Measurements from ENCODE around the gene TLX3.
"Not testable (repeated sequence)": the region's sequence is repeated elsewhere in the genome, so short reads cannot be mapped to it uniquely, and the experiment has no call there.

Gene TLX3

GRCh38 chr5:171308453-171309275 lies at the start of gene TLX3:
TLX3 (plus strand) TSS chr5:171309248; CDS start chr5:171309366, 118 bp downstream.
- DNase-seq, result no peak

- DNase-seq, result no peak
These were observed 47.7 kb upstream of the TLX3 start for GRCh38 chr5:171261361-171261760.

GRCh38 chr5:171261904-171262303 lies 47.1 kb upstream of the TLX3 start:
- no peak for DNase-seq

- DNase-seq, result no peak
These were observed 45.9 kb upstream of the TLX3 start for GRCh38 chr5:171263181-171263580.

DNA sequence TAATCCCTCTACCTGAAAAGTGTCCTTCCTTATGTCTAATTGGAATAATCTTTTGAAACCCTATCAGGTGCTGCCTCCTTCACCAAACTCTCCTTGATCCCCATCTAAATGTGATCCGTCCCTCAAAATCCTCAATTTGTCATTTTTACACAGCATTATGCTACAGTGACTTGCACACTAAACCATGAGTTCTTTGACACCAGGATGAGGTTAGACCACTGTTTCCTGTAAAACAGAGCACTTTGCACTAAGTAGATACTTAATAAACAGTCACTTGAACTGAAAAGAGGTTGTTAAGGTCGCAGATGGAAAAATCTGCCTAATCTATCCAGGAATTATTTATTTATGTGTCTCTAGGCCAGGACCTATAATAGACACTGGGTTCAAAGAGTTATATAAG lies 44.2 kb upstream of the TLX3 start:
- DNase-seq, result no peak

- DNase-seq, result no peak
These were observed 40.1 kb upstream of the TLX3 start for GRCh38 chr5:171268700-171269620.

DNA sequence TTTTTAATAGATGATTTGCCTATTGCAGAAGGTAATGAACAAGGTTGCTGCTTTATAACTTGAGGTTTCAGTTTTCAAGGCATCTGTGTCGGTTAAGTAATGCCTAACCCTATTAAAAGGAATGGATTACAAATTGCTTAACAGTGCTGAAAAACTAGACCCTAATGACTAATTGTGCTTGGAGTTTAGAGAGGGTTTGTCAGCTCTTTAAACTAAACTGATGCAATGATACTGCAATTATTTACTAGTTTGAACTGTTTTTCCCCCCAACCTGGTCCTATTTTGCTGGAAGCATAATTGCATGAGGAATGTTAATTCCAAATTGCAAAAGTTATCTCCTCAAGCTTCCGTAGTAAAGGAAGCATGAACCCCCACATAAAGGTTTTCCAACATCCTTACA lies 39.3 kb upstream of the TLX3 start:
- no peak for DNase-seq

DNA sequence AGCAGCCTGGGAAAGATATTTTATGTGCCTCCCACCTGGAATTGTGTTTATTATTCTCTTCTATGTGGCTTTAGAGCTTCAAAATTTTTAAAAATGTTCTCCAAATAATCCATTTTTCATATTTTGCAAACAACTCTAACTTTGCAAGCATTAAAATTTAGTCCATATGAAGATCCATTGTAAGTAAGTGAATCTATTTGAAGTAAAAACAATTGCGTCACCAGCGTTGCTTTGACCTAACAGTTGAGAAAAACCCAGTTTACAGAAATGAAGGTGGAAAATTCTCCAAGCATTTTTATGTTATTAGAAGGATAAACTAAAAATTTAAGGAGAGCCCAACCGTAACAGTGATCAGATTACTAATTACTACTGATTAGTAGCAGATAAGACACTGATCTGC lies 38.9 kb upstream of the TLX3 start:
- DNase-seq, result no peak

GRCh38 chr5:171271798-171272197 lies 37.2 kb upstream of the TLX3 start:
- DNase-seq, result no peak

GRCh38 chr5:171272996-171273970 lies 35.8 kb upstream of the TLX3 start:
- no peak for DNase-seq

GRCh38 chr5:171275841-171276544 lies 33.1 kb upstream of the TLX3 start:
- DNase-seq, result no peak

- DNase-seq, result no peak
These were observed 25.3 kb upstream of the TLX3 start for GRCh38 chr5:171283753-171284152.

- DNase-seq, result no peak
These were observed 23.6 kb upstream of the TLX3 start for GRCh38 chr5:171285465-171285864.

DNA sequence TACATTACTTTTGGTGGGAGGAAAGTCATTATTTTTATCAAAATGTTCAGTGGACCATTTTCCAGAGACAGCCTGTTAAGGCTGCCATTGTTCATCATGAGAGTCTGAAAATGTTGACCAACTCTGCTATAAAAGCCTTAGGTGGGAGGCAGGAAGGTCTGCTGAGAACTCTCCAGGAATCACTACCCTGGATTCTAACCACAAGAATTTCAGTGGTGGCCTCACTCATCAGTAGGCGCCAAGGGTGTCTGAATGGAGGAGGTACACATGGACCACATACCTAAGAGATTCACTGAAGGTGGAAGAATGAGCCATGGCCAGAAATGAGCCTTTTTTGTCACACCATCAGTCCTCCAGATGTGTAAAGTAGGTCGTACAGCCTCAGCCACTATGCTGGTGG lies 21.0 kb upstream of the TLX3 start:
- no peak for DNase-seq

- no peak for DNase-seq
These were observed 17.7 kb upstream of the TLX3 start for GRCh38 chr5:171291371-171291770.

- no peak for DNase-seq
These were observed 13.7 kb upstream of the TLX3 start for GRCh38 chr5:171295299-171295698.

DNA sequence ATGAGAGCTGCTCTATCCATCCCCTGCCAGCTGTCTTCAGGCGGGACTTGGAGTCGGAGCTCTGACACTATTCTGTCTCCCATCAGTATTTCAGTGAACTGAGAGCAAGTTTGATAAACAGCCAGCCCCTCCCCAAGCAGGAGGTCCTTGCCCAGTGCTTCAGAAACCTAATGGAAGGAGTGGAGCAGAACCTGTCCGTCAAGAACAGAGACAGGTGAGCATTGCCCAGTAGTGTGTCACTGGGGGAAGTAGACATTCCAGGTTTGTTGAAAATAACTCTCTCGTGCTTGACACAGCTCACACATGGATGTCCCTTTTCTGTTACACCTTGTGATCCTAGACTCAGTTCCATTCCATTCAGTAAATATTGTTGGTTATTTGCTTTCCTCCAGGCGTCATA lies 13.2 kb upstream of the TLX3 start:
- DNase-seq, result no peak

DNA sequence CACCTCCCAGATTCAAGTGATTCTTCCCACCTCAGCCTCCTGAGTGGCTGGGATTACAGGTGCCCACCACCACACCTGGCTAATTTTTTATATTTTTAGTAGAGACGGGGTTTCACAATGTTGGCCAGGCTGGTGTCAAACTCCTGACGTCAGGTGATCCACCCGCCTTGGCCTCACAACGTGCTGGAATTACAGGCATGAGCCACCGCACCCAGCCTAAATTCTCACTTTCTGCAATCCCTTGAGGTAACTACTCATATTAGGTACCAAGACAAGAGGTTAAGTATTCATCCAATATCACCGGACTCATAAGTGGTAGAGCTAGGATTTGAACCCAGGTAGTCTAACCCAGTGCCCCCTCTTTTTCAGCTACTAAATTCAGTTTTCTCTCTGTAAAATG lies 11.1 kb upstream of the TLX3 start:
- not testable (repeated sequence) for DNase-seq

DNA sequence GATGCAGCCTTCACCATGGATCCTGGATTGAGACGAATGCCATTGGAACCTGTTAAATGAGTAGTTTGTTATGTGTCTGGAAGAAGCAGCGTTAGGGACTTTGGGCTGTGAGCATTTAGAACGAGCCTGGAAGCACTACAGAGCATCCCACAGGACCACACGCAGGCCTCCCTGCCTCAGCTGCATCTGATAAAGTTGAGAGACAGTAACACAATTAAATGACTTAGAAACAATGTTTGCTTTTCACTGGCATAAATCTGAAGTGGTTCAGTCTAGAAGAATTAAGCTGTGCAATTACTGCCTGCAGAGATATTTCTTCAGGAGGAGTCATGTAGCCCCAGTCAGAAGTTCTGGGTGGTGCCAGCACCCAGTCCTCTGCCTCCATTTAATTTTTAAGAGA lies 9.8 kb upstream of the TLX3 start:
- DNase-seq, result no peak

GRCh38 chr5:171299851-171300250 lies 9.2 kb upstream of the TLX3 start:
- no peak for DNase-seq

DNA sequence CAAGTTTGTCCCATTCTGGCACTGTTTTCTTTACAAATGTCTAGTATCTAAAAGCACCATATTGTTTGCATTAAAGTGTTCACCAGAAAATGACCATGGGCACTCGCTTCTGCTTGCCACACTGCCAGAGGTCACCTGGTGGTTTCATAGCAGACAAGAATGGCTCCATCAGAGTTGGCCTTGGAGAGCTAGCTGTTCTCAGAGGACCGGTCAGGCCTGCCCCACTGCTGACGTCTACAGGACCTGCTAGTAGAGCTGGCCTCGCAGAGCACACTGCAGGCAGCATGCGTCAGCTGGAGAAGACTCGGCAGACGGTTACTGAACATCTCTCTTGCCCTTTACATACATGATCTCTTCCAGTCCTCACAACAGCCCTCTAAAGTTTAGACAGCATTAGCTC lies 8.7 kb upstream of the TLX3 start:
- DNase-seq, result no peak

Data from amygdala (tissue), 56 donors.